ENCODE measurements around the gene DCT.

DNA sequence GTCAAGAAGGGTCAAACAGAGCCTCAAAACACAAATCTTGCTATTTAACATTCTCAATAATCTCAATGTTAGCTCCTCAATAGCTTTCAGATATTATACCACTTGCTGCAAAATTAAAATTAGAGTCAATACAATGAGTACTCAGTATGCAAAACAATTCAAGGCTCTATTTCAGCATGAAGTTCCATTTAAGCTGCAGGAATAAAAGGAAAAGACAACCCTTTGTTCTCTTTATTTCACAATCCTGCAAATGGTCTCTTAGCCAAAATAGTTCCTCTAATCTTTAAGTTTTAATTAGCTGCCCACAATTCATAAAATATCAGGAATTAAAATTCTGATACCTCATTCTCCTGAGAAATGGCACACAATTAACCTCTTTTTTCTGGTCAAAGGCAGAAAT, 40.5 kb upstream of the DCT start:
- TF ChIP-seq TBP (IDR thresholded peaks at IDR 0.05; ENCODE audit: low read depth, low read length) (no peak), POLR2AphosphoS5 (IDR thresholded peaks at IDR 0.05; ENCODE audit: low read depth, low read length) (no peak), YY1 (IDR thresholded peaks at IDR 0.05; ENCODE audit: low read depth, low read length) (no peak), EZH2 (IDR thresholded peaks at IDR 0.05; ENCODE audit: low read depth, low read length, severe bottlenecking) (no peak), SP1 (IDR thresholded peaks at IDR 0.05; ENCODE audit: low read depth, low read length) (no peak), ZNF274 (IDR thresholded peaks at IDR 0.05; ENCODE audit: borderline replicate concordance, extremely low read depth, low read length) (no peak)
- TF ChIP-seq, protein P1, sequence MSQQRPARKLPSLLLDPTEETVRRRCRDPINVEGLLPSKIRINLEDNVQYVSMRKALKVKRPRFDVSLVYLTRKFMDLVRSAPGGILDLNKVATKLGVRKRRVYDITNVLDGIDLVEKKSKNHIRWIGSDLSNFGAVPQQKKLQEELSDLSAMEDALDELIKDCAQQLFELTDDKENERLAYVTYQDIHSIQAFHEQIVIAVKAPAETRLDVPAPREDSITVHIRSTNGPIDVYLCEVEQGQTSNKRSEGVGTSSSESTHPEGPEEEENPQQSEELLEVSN (IDR thresholded peaks at IDR 0.05): no peak
- TF ChIP-seq, protein P2, sequence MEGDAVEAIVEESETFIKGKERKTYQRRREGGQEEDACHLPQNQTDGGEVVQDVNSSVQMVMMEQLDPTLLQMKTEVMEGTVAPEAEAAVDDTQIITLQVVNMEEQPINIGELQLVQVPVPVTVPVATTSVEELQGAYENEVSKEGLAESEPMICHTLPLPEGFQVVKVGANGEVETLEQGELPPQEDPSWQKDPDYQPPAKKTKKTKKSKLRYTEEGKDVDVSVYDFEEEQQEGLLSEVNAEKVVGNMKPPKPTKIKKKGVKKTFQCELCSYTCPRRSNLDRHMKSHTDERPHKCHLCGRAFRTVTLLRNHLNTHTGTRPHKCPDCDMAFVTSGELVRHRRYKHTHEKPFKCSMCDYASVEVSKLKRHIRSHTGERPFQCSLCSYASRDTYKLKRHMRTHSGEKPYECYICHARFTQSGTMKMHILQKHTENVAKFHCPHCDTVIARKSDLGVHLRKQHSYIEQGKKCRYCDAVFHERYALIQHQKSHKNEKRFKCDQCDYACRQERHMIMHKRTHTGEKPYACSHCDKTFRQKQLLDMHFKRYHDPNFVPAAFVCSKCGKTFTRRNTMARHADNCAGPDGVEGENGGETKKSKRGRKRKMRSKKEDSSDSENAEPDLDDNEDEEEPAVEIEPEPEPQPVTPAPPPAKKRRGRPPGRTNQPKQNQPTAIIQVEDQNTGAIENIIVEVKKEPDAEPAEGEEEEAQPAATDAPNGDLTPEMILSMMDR (IDR thresholded peaks at IDR 0.05; ENCODE audit: control extremely low read depth in 1 of 3, insufficient read depth in 1 of 3, low read depth in 1 of 3, low read length in 3 of 3): no peak
- TF ChIP-seq, protein P3, sequence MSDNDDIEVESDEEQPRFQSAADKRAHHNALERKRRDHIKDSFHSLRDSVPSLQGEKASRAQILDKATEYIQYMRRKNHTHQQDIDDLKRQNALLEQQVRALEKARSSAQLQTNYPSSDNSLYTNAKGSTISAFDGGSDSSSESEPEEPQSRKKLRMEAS (IDR thresholded peaks at IDR 0.05): no peak

All from H1 (cell line).